Right lobe of liver (tissue), 4 donors: ENCODE measurements around the gene RSPH6A.

Experiments used
- CTCF ChIP-seq, 4 donors: fragments of 200-600 bp in 3 of 4; fragments of 450-650 bp in 1 of 4; IDR thresholded peaks; one replicate each; pipeline versions ENCODE4 v1.5.1 to v1.8.0; 2016 to 2022; ENCODE audit warnings: antibody characterized with exemption in 4 of 4, mild to moderate bottlenecking in 2 of 4
- POLR2A ChIP-seq: fragments of 450-650 bp; IDR thresholded peaks from one replicate; pipeline ENCODE4 v1.6.1; 2017; ENCODE audit warnings: antibody characterized with exemption, mild to moderate bottlenecking
- donor health status: DM: no; HTN: no; CAD: no.
- donor health status: DM: no; HTN: no; CAD: no.
- donor health status: DM: no; HTN: yes; CAD: no.

GRCh38 chr19:45801603-45802175, 13.4 kb downstream of the RSPH6A start:
- TF ChIP-seq CTCF (IDR thresholded peaks at IDR 0.05) (no peak), POLR2A (no peak)
